CD4-positive, alpha-beta T cell (primary cell): ENCODE data around the gene CHGA. TPM values are rescaled to one million over a fixed set of nuclear protein-coding genes. Genes with fewer than 3 reads are reported as not detected.

ENCODE experiments used
- ATAC-seq: fragments of 200-7000 bp; cut with Tn5 transposase; one replicate; pipeline ENCODE4 v1.10.0; 2022; ENCODE audit warnings: mild to moderate bottlenecking; ENCODE audit not compliant: poor library complexity
- CTCF ChIA-PET: fragments of 350-600 bp; sonication (Branson Sonifier 250); formaldehyde crosslinking; loops from one replicate; lab custom pipeline; 2021; ENCODE audit warnings: antibody characterized with exemption, inconsistent platforms; lab: Charles Lee
- POLR2A ChIA-PET: fragments of 350-600 bp; sonication (Branson Sonifier 250); formaldehyde crosslinking; loops from one replicate; lab custom pipeline; 2021; ENCODE audit warnings: antibody characterized with exemption, inconsistent platforms; lab: Charles Lee
- DNase-seq, 14 experiments: peaks; one replicate each; pipeline ENCODE4 v3.0.0-alpha.2; 2013 to 2020; ENCODE audit warnings: mixed read lengths in 2 of 14
- H3K27ac ChIP-seq, 2 donors: one replicate each; pipeline versions ENCODE4 v1.5.1 to v1.7.0; 2013; ENCODE audit warnings: low read length in 2 of 2, low read depth in 1 of 2, mild to moderate bottlenecking in 1 of 2
- H3K27me3 ChIP-seq, 2 experiments: 1 replicate in 1 of 2; 2 replicates in 1 of 2; pipeline versions ENCODE4 v1.6.1 to v1.7.0; 2013; ENCODE audit warnings: low read length in 2 of 2, control low read depth in 1 of 2, mild to moderate bottlenecking in 1 of 2, moderate library complexity in 1 of 2; ENCODE audit not compliant: insufficient read depth in 2 of 2, control insufficient read depth in 1 of 2
- H3K36me3 ChIP-seq: one replicate; pipeline ENCODE4 v1.6.1; 2013; ENCODE audit warnings: low read length, control low read depth; ENCODE audit not compliant: insufficient read depth
- H3K4me1 ChIP-seq: one replicate; pipeline ENCODE4 v1.6.1; 2013; ENCODE audit warnings: low read length, control low read depth; ENCODE audit not compliant: insufficient read depth
- H3K4me3 ChIP-seq: one replicate; pipeline ENCODE4 v1.5.1; 2013; ENCODE audit warnings: mild to moderate bottlenecking, low read length, moderate library complexity
- H3K9me3 ChIP-seq, 2 experiments: 1 replicate in 1 of 2; 2 replicates in 1 of 2; pipeline versions ENCODE4 v1.6.1 to v1.7.0; 2013; ENCODE audit warnings: low read length in 2 of 2, mild to moderate bottlenecking in 2 of 2, control low read depth in 1 of 2, moderate library complexity in 1 of 2; ENCODE audit not compliant: control insufficient read depth in 1 of 2, insufficient read depth in 1 of 2
- H3K27ac Mint-ChIP-seq: one replicate; pipeline ENCODE4 v1.8.0; 2020; ENCODE audit warnings: mixed read lengths
- H3K27me3 Mint-ChIP-seq: one replicate; pipeline ENCODE4 v1.8.0; 2021; ENCODE audit warnings: mixed read lengths
- H3K36me3 Mint-ChIP-seq: one replicate; pipeline ENCODE4 v1.8.0; 2021; ENCODE audit warnings: low read depth, mixed read lengths
- H3K4me1 Mint-ChIP-seq: one replicate; pipeline ENCODE4 v1.8.0; 2021; ENCODE audit warnings: low read depth, mixed read lengths
- H3K4me3 Mint-ChIP-seq: one replicate; pipeline ENCODE4 v1.8.0; 2020; ENCODE audit warnings: mild to moderate bottlenecking, mixed read lengths
- H3K9me3 Mint-ChIP-seq: one replicate; pipeline ENCODE4 v1.8.0; 2020; ENCODE audit warnings: mixed read lengths
- intact Hi-C, 2 experiments: fragments of 100-400 bp; cut with DNase I in 1 of 2; cut with micrococcal nuclease in 1 of 2; formaldehyde crosslinking; loops; one replicate each; pipeline versions ENCODE4 v1.15.1 to v1.9.0; 2023 to 2025; cut with DNase I, micrococcal nuclease
- polyA plus RNA-seq, 2 donors: library from polyadenylated mRNA; unstranded; fragments of 120-200 nt; gene quantifications; one replicate each; pipeline ENCODE4 v1.2.1, GENCODE V29; 2013
- total RNA-seq, 174 experiments: library from RNA in 2 of 174; stranded (reverse) in 2 of 174; gene quantifications; one replicate each; pipeline ENCODE4 v1.2.3 and lab custom pipeline; 2021 to 2026
- TF ChIP-seq, protein P1 (sequence below): fragments of 200-600 bp; IDR thresholded peaks from one replicate; pipeline ENCODE4 v1.8.0; 2022; ENCODE audit warnings: antibody characterized with exemption, mild to moderate bottlenecking

Gene CHGA, protein sequence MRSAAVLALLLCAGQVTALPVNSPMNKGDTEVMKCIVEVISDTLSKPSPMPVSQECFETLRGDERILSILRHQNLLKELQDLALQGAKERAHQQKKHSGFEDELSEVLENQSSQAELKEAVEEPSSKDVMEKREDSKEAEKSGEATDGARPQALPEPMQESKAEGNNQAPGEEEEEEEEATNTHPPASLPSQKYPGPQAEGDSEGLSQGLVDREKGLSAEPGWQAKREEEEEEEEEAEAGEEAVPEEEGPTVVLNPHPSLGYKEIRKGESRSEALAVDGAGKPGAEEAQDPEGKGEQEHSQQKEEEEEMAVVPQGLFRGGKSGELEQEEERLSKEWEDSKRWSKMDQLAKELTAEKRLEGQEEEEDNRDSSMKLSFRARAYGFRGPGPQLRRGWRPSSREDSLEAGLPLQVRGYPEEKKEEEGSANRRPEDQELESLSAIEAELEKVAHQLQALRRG
- total RNA-seq (not detected), total RNA-seq (lab: John Stamatoyannopoulos, UW) (0 to 0.14 (median 0) reads per million in 172 experiments)
- 0.08 TPM for polyA plus RNA-seq (2013, experiment 1 of 2)
- polyA plus RNA-seq (2013, experiment 2 of 2), result 0.14 TPM

DNA sequence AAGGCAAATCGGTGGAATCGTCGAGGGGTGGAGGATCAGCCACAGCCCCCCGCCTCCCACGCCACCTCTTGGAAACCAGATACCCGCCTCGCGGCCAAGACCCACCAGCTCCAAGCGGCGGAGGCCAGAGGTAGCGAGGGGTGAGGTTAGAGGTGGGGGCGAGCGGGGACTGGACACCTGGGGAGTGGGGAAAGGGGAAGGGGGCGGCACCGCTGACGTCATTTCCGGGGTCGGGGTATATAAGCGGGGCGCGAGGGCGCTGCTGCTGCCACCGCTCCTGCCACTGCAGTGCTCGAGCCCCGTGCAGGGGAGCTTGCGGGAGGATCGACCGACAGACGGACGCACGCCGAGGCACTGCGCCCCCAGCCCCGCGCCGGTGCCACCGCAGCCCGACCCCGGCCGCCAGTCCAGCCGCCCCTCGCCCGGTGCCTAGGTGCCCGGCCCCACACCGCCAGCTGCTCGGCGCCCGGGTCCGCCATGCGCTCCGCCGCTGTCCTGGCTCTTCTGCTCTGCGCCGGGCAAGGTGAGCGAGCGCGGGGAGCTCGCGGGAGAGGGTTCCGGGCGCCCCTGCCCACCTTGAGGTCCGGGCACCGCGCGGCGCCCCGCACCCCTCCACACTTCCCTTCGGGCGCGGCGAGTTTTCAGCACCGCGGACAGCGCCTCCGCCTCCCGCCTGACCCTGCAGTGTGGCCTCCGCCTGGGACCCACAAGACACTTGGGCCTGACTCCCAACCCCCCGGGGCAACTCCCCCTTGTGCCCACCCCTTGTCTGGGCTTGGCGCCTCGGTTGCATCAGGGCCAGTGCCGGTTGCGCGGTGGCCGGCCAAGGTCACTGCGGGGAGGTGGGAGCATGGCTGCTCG lies at the start of gene CHGA:
TSS of gene CHGA (plus strand) at position 268 of the 861 bp plus-strand sequence. CDS start at position 478, 210 bp downstream.
- H3K27ac Mint-ChIP-seq, result no peak within 1 kb of the TSS
- H3K27me3 Mint-ChIP-seq, result peaks cover 58% of the 10 kb centered on the region
- intact Hi-C loops, result no loop called here
- TF ChIP-seq, protein P1, sequence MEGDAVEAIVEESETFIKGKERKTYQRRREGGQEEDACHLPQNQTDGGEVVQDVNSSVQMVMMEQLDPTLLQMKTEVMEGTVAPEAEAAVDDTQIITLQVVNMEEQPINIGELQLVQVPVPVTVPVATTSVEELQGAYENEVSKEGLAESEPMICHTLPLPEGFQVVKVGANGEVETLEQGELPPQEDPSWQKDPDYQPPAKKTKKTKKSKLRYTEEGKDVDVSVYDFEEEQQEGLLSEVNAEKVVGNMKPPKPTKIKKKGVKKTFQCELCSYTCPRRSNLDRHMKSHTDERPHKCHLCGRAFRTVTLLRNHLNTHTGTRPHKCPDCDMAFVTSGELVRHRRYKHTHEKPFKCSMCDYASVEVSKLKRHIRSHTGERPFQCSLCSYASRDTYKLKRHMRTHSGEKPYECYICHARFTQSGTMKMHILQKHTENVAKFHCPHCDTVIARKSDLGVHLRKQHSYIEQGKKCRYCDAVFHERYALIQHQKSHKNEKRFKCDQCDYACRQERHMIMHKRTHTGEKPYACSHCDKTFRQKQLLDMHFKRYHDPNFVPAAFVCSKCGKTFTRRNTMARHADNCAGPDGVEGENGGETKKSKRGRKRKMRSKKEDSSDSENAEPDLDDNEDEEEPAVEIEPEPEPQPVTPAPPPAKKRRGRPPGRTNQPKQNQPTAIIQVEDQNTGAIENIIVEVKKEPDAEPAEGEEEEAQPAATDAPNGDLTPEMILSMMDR, result no peak
- no peak within 1 kb of the TSS for H3K4me3 Mint-ChIP-seq
- Histone ChIP-seq H3K9me3 (peaks cover 0 to 18% of the 10 kb centered on the region in 2 experiments), H3K27ac (no peak within 1 kb of the TSS), H3K4me1 (peaks cover 6% of the 10 kb centered on the region), H3K27me3 (peaks cover 15% of the 10 kb centered on the region in 2 experiments), H3K4me3 (no peak within 1 kb of the TSS), H3K36me3 (no peaks in the 10 kb centered on the region)
- DNase-seq (peak in 13 of 14 experiments; percentile 17 to 68 (median 32)), ATAC-seq (peak; percentile 39)
- H3K4me1 Mint-ChIP-seq, result no peaks in the 10 kb centered on the region
- ChIA-PET CTCF (no interaction called here), POLR2A (no interaction called here)
- peaks cover 5% of the 10 kb centered on the region for H3K9me3 Mint-ChIP-seq
- H3K36me3 Mint-ChIP-seq, result no peaks in the 10 kb centered on the region

DNA sequence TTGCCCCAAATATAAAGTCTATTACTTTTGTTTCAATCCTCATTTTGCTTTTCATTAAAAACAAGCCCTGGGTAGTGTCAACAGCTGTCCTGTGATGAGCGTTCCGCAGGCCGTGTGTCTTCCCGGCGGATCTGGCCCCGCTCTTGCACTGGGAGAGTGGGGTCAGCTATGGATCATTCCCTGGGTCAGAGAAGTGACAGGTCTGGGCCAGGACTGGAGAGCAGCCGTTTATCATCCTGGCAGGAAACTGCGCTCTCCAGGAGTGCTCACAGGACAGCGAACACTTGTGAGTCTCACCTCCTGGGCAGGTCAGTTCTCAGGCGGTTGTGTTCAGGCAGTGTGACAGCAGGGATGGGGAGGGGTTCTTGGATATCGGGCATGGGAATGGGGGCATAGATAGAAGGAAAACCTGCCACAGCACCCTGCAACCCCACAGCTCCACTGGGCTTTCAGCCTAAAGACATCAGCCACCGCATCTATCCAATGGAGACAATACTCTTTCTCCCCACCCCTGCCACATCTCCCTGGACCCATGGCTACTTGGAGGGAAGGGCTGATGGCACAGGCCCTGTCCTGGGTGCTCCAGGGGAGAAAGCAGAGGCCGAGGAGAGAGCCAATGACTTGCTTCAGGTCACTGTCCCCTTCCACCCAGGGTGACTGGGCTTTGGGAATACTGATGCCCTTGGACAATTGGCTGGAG lies 47.8 kb upstream of the CHGA start:
- H3K4me1 Mint-ChIP-seq, result no peaks in the 10 kb centered on the region
- TF ChIP-seq, protein P1, result no peak
- H3K27ac Mint-ChIP-seq, result no peak overlapping the region
- Histone ChIP-seq H3K27me3 (peaks cover 0 to 4% of the 10 kb centered on the region in 2 experiments), H3K36me3 (no peaks in the 10 kb centered on the region), H3K27ac (no peak overlapping the region), H3K4me3 (no peak overlapping the region), H3K9me3 (no peaks in the 10 kb centered on the region), H3K4me1 (no peaks in the 10 kb centered on the region)
- no peak for ATAC-seq
- H3K9me3 Mint-ChIP-seq, result no peaks in the 10 kb centered on the region
- peaks cover 25% of the 10 kb centered on the region for H3K27me3 Mint-ChIP-seq
- no peak overlapping the region for H3K4me3 Mint-ChIP-seq
- ChIA-PET POLR2A (no interaction called here), CTCF (no interaction called here)
- no peak for DNase-seq
- intact Hi-C loops, result no loop called here
- H3K36me3 Mint-ChIP-seq, result no peaks in the 10 kb centered on the region
